NCI-H1694 treated with DMSO at 0.1 percent for 48 hours (cell line): ENCODE results near the gene CHSY3.
"Not testable (repeated sequence)": the region's sequence is repeated elsewhere in the genome, so short reads cannot be mapped to it uniquely, and the experiment has no call there.

ENCODE experiments used
- DNase-seq: peaks from one replicate; lab custom pipeline; 2025; lab: John Stamatoyannopoulos, UW

CHSY3 gene

DNA sequence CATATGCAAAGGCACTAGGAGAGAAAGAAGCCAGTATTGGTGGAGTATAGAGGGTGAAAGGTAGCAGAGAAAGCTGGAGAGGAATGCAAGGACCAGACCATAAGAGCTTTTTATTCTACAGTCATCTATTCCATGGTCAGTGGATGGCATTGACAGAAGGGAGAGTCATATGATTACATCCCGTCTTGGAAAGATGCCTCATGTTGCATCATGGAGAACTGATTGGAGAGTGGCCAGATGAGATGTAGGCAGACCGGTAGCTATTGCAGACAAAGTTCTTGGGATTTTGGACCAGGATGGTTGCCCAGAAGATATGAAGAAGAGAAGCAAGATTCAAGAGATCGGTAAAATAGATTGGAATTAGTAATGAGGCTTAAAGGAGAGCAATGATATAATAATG lies 260.7 kb downstream of the CHSY3 start:
- no peak for DNase-seq

DNA sequence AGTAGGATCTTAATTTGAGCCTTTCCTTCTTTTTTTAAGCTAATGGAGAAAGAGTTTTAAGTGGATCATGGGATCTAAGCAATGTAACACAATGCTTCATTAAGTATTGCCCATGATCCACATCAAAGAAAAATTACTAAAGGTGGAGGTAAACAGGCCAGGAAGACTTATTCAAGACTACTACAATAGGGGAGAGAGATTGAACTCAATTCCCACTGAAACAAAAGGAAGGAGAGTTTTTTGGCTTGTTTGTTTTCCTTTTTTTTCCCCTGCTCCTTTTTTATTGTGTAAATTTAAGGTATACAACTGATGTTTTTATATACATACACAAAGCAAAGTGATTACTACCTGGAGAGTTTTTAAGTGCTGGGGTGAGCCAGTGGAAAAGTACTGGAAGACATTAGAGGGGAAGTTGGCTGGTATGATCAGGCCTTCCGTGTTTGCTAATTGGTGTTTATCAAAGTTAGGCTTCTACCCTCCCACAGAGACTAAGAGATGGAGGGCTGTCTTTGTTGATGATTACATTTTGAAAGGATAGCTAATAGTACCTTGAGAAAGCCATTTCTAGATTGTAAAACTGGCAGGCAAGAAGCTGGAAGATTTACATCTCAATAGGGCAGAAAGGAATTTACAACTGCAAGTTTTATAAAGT lies 262.7 kb downstream of the CHSY3 start:
- DNase-seq: no peak

DNA sequence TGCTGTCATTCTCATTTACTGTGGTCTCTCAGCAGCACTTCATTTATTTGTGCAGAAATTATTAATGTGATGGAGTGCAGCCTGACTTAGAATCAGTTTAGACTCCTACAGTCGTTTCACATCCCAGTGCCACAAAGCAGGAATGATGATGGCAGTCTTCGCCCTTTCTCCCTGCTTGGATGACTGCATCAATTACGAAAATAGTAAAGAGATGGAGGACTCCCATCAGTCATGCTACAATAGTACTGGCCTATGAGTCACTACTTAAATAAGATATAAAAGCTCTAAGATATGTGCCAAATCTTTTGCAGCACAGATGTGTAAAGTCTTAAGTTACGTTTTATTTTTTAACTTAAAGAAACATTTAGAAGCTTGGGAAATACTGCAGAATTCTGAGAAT lies 263.9 kb downstream of the CHSY3 start:
- no peak for DNase-seq

DNA sequence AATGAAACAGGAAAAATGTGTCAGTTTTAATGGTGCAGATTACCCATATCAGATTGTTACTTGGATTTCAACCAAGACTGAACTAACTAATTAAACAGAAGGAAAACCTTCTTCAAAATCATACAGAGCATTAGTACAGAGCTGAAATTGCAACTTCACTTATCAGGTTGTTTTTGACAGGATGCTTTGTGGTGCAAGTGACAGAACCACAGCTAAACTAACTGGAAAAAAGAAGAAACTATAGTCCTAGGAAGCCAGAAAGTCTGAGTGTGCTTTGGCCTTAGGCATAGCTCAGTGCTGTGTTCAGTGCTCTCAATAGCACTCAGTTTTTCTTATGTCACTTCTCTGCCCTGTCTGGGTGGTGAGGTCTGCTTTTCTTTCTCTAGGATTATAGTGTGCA lies 267.4 kb downstream of the CHSY3 start:
- DNase-seq: no peak

DNA sequence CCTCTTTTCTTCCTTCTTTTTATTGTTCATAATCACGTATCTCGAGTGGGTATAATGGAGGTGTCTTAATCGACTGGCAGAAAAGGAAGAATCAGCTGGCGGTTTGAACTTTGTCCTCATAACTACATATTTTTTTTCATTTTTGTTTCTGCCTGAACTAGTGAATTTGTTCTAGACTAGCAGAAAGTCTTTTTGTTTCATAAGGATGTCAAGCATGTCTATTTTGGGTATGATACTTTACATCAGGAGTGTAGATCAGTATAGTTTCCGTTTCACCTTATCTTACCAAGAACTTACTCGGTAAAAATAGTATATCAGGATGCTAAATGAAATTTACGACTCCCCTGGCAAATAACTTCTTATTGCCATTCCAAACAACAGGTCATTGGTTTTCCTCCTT lies 278.9 kb downstream of the CHSY3 start:
- DNase-seq: no peak

DNA sequence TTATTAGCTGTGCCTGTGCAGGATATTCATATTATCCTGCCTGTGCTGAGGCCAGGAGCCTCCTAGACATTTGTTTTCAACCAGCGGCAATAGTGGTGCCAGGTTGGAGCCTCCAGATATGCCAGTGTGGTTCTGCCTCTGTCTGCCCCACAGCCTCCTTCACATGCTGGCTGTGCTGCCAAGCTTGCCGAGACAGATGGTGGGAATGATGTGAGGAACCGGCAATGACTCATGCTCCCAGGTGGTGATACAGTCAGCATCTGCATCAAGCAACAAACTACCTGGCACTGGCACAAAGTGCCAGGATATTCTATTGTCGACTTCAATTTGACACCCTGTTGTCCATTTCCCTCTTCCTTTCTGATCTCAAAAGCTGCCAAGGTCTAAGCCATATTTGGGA lies 285.7 kb downstream of the CHSY3 start:
- DNase-seq: no peak

DNA sequence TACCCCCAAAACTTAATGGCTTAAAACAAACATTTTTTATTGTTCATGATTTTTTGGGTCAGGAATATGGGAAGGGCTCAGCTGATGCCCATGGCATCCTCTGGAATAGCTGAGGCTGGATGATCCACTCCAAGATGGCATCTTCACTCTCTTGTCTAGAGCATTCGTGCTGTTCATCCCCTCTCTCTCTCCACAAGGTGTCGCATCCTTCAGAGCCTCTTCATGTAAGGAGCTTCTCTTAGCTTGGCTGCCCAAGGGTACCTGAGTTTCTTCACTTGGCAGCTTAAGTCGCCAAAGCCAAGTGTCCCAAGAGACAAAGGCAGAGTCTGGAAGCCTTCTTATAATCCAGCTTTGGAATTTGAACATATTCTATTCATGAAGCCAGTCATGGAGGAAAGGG lies 294.7 kb downstream of the CHSY3 start:
- DNase-seq: no peak

DNA sequence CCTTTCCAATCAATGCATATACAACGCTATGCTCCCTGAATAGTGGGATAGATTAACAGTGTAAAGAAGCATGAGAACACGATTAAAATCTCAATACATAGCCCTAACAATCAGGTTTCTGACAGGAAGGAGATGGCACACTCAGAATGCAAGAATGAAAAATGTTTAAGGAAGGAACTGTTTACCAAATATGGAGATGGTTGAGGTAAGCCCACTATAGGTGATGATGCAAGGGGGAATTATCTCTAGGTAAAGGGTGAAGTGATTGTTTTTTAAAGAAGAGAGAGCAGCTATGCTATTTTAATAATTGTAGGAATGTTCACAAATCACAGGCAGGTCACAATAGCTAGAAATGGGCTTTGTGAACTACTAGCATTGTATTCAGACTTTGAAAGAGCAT lies 302.4 kb downstream of the CHSY3 start:
- DNase-seq: no peak

DNA sequence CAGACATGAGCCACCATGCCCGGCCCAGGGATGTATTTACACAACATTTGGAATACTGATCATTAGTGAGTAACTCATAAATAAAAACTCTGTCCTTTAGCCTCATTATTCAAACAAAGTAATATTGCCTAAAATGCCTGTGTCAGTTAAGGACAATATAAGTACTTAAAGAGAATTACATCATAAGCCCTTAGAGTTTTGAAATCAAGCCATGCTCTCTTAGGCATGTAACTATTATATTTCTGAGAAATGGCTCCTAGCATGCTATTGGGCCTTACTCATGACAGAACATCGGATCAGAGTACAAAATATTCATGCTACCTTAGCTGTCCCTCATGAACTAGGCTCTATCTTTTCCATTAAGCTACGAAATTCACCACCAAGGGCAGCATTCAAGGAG lies 309.3 kb downstream of the CHSY3 start:
- no peak for DNase-seq

DNA sequence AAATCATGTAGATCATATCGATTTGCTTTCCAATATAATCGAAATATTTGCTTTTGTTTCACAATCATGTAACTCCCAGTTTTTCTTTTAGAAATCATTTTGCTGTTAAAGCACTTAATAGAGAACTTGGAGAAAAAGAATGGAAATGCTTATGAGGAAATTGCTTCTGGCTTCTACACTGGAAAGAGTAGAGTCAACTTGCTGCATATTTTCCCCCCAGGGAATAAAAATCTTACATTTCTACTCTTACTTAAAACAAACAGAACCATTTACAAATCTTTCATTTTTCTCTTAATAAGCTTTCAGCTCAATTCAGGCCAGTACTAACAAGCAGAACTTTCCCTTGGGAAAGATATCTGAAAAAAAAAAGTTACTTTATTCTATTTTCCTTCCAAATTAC lies 312.0 kb downstream of the CHSY3 start:
- DNase-seq: no peak

DNA sequence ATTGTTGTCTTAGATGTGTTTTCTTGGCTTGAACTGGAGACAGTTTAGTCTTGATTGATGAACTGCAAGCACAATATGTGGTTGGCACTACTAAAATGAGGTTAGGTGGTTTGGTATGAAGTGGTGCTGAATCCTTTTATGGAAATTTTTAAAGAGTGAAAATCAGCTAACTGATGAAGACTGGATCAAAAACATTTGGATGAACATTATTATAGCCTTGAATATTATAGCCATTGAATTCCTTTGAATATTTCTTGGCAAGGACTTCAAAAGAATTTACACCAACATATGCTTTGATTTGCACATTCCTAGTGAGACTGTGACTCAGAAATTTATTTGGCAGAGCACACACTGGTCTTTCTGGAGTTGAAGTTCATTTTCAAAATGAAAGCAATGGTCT lies 318.3 kb downstream of the CHSY3 start:
- DNase-seq: no peak

DNA sequence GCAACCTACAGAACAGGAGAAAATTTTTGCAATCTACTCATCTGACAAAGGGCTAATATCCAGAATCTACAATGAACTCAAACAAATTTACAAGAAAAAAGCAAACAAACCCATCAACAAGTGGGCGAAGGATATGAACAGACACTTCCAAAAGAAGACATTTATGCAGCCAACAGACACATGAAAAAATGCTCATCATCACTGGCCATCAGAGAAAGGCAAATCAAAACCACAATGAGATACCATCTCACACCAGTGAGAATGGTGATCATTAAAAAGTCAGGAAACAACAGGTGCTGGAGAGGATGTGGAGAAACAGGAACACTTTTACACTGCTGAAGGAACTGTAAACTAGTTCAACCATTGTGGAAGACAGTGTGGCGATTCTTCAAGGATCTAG lies 322.3 kb downstream of the CHSY3 start:
- not testable (repeated sequence) for DNase-seq

DNA sequence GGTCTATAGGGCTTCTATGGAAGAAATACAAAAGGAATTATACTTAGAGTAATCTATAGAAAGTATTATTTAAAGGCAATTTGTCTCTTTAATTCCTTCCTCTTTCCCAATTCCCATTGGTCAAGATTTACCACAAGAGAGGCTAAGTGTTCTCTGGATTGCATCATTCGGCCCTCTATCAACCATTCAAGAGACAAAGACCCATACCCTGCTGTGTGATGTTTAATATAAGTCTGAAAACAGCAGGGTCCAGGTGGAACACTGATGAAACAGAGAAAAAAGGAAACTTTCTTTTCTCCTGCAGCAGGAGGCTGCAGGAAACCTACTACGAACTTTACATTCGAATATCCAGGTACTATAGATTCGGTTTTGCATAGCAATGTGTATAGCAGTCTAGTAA lies 323.4 kb downstream of the CHSY3 start:
- DNase-seq: no peak

DNA sequence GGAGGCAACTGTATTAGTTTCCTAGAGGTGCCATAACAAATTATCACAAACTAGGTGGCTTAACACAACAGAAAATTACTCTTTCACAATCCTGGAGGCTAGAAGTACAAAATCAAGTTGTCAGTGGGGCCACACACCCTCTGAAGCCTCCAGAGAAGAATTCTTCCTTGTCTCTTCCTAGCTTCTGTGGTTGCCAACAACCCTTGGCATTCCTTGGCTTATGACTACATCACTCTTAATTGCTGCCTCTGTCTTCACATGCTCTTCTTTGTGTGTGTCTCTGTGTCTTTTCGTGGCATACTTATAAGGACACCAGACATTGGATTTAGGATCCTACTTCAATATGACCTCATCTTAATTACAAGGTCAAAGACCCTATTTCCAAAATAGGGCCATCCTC lies 327.5 kb downstream of the CHSY3 start:
- no peak for DNase-seq

DNA sequence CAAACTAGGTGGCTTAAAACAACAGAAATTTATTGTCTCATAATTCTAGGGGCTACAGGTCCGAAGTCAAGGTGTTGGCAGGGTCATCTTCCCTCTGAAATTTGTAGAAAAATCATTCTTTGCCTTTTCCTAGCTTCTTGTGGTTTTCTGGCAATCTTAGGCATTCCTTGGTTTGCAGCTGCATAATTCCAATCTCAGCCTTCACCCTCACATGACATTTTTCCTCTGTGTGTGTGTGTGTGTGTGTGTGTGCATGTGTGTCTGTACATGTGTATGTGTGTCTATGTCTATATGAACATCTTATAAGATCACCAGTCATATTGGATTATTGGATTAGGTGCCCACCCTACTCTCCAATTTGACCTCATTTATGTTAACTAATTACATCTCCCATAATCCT lies 330.6 kb downstream of the CHSY3 start:
- no peak for DNase-seq
